HCT116 (cell line): Measurements from ENCODE around the gene SNX19.

Experiments
- EGR1 ChIP-seq: IDR thresholded peaks from 2 replicates; pipeline ENCODE4 v1.6.1; 2012; ENCODE audit warnings: low read depth
- EZH2 ChIP-seq: fragments of 200-600 bp; sonication (generic); IDR thresholded peaks from 2 replicates; pipeline ENCODE4 v1.6.1; 2017; ENCODE audit warnings: antibody characterized with exemption, mixed run types
- EZH2phosphoT487 ChIP-seq: fragments of 200-600 bp; IDR thresholded peaks from 2 replicates; pipeline ENCODE4 v1.6.1; 2018; ENCODE audit warnings: antibody characterized with exemption, borderline replicate concordance
- POLR2A ChIP-seq: IDR thresholded peaks from 2 replicates; pipeline ENCODE4 v1.7.0; 2011; ENCODE audit warnings: borderline replicate concordance; ENCODE audit not compliant: insufficient read depth, insufficient read length; ENCODE audit errors: extremely low read depth
- POLR2AphosphoS5 ChIP-seq: IDR thresholded peaks from 2 replicates; pipeline ENCODE4 v1.6.1; 2011; ENCODE audit warnings: mild to moderate bottlenecking, low read depth, low read length, moderate library complexity
- YY1 ChIP-seq: IDR thresholded peaks from 2 replicates; pipeline ENCODE4 v1.6.1; 2011; ENCODE audit warnings: low read length, low read depth, moderate library complexity, mild to moderate bottlenecking; ENCODE audit not compliant: insufficient replicate concordance; ENCODE audit errors: extremely low read depth
- ZFX ChIP-seq: fragments of 450-650 bp; IDR thresholded peaks from 2 replicates; pipeline ENCODE4 v1.6.1; 2017
- TF ChIP-seq, protein P1 (sequence below), 3 experiments: fragments of 200-600 bp in 1 of 3; sonication (generic) in 1 of 3; IDR thresholded peaks in 2 of 3; conservative IDR thresholded peaks in 1 of 3; 2 replicates each; pipeline ENCODE4 v1.5.1; 2012 to 2017; ENCODE audit warnings: low read depth in 2 of 3, low read length in 2 of 3, antibody characterized with exemption in 1 of 3, borderline replicate concordance in 1 of 3, control low read depth in 1 of 3, mild to moderate bottlenecking in 1 of 3, mixed read lengths in 1 of 3, mixed run types in 1 of 3, moderate library complexity in 1 of 3; ENCODE audit not compliant: insufficient read depth in 1 of 3

DNA sequence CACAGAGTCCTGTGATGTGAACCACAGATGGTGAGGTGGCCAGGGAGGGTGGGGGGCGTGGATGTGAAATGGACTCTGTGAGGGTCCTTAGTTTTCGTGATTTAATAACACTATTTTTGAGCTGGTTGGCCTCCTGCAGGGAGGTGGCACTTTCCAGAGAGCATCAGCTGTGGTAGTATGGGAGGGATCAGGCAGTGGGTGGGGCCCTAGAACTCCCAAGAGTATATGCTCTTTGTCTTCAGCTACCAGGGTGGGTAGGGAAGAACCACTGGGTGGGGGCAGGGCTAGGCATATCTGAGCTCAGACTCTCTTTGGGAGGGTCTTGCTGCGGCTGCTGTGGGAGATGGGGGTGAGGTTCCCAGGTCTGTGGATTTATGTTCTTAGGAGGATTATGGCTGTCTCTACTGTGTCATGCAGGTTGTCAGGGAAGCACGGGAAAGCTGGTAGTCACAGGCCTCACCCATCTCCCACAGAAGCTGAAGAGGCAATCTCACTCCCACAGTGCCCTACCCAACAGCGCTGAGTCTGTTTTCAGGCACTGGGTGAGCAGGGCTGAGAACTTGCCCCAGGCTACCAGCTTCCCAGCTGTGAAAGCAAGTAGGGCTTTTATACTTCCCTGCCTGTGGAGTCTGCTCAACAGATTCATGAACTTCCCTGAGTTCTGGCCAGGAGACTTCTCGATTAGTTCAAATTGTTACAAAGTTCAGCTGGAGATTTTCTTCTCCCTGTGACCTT is 47.9 kb upstream of the SNX19 start:
- no peak for TF ChIP-seq EGR1
- TF ChIP-seq, protein P1, sequence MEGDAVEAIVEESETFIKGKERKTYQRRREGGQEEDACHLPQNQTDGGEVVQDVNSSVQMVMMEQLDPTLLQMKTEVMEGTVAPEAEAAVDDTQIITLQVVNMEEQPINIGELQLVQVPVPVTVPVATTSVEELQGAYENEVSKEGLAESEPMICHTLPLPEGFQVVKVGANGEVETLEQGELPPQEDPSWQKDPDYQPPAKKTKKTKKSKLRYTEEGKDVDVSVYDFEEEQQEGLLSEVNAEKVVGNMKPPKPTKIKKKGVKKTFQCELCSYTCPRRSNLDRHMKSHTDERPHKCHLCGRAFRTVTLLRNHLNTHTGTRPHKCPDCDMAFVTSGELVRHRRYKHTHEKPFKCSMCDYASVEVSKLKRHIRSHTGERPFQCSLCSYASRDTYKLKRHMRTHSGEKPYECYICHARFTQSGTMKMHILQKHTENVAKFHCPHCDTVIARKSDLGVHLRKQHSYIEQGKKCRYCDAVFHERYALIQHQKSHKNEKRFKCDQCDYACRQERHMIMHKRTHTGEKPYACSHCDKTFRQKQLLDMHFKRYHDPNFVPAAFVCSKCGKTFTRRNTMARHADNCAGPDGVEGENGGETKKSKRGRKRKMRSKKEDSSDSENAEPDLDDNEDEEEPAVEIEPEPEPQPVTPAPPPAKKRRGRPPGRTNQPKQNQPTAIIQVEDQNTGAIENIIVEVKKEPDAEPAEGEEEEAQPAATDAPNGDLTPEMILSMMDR (IDR thresholded peaks at IDR 0.05 in 2 of 3, conservative IDR thresholded peaks at IDR 0.05 in 1 of 3; ENCODE audit: borderline replicate concordance in 1 of 3, insufficient read depth in 1 of 3, low read depth in 2 of 3, low read length in 2 of 3) = no peak
- TF ChIP-seq EZH2phosphoT487 = no peak
- TF ChIP-seq POLR2A = no peak
- no peak for TF ChIP-seq YY1
- no peak for TF ChIP-seq EZH2
- TF ChIP-seq POLR2AphosphoS5 = no peak
- TF ChIP-seq ZFX = no peak
